ENCODE results near the gene PPP4R3A.
A peak's percentile ranks its signal among the peaks of the same experiment; 100 is the strongest.
"Not testable (repeated sequence)": the region's sequence is repeated elsewhere in the genome, so short reads cannot be mapped to it uniquely, and the experiment has no call there.

PPP4R3A gene

DNA sequence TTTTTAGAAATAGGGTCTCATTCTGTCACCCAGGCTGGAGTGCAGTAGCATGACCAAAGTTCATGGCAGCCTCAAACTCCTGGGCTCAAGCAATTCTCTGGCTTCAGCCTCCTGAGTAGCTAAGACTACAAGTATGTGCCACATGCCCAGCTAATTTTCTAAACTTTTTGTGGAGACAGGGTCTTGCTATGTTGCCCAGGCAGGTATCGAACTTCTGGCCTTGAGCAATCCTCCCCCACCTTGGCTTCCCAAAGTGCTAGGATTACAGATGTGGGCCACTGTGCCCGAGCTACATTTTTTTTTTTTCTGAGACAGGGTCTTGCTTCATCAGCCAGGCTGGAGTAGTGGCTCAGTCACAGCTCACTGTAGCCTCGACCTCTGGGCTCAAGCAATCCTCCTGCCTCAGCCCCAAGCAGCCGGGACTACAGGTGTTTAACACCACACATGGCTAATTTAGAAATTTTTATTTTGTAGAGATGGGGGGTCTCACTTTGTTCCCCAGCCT, 7.1 kb downstream of the PPP4R3A start:
- DNase-seq (ENCODE audit: low spot score): no peak

- no peak for DNase-seq (ENCODE audit: low spot score)
These were observed 7.9 kb downstream of the PPP4R3A start for GRCh38 chr14:91501951-91502930.

DNA sequence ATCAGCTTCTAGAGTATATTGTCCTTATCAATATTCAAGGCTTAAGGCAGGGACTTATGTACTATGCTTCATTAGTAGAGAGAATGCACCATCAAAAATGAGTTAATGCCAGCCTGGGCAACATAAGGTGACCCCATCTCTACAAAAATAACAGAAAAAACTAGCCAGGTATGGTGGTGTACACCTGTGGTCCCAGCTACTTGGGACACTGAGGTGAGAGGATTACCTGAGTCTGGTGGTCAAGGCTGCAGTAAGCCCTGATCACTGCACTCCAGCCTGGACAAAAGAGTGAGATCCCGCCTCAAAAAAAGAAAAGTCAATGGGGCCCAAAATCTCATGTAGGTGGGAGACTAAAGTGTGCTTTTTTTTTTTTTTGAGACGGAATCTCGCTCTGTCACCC, 8.8 kb downstream of the PPP4R3A start:
- no peak for DNase-seq (ENCODE audit: low spot score)

DNA sequence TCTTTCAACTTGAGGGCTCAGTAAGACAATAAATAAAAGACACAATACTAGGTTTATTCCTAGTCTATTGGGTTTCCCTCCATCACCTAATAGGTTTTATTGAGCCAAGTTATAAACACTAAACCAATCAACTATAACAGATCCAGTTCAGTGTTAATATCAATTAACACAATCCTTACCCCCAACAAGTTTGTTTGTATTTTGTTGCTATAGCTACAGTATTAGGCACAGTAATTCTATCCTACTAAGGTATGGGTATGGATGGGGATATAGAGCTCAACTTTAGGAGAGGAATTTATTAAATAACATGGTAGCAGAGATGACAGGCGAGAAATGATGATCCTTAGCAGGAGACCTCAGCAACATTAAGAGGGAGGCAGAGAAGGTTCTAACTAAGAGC, 13.3 kb downstream of the PPP4R3A start:
- peak; percentile 10 for DNase-seq (ENCODE audit: low spot score)

- not testable (repeated sequence) for DNase-seq (ENCODE audit: low spot score)
These were observed 15.6 kb downstream of the PPP4R3A start for GRCh38 chr14:91494392-91495065.

- no peak for DNase-seq (ENCODE audit: low spot score)
These were observed 16.9 kb downstream of the PPP4R3A start for GRCh38 chr14:91493169-91493568.

DNA sequence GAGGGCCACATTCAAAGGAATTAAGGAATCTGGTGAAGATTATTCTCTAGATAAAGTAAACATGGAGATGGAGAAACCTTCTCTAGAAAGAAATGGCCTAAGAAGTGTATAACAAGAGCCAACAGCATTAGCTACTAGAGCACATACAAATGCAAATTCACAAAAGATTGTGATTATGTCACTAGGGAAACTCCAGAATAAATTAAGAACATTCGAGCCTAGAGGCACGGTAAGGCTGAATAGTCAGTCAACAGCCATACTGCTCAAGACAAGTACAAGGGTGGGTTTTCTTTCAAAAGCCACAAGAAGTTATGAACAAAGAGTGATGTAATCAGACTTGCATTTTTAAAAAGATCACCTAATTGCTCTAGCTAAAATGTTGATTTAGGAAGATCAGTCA, 25.4 kb downstream of the PPP4R3A start:
- DNase-seq (ENCODE audit: low spot score): no peak

DNA sequence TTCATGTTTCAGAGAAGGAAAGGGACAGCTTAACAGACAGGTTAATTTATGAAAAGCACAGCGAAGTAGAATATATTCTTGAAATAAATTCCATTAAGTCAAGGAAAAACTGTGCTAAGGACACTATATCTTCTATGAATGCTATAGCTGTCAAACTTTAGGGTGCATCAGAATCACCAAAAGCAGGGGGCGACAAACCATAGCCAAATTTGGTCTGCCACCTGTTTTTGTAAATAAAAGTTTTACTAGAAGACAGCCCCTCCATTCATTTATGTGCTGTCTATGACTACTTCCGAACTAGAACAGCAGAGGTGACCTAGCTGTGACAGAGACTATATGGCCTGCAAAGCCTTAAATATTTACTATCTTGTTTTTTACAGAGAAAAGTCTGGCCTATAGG, 25.9 kb downstream of the PPP4R3A start:
- DNase-seq (ENCODE audit: low spot score): no peak

DNA sequence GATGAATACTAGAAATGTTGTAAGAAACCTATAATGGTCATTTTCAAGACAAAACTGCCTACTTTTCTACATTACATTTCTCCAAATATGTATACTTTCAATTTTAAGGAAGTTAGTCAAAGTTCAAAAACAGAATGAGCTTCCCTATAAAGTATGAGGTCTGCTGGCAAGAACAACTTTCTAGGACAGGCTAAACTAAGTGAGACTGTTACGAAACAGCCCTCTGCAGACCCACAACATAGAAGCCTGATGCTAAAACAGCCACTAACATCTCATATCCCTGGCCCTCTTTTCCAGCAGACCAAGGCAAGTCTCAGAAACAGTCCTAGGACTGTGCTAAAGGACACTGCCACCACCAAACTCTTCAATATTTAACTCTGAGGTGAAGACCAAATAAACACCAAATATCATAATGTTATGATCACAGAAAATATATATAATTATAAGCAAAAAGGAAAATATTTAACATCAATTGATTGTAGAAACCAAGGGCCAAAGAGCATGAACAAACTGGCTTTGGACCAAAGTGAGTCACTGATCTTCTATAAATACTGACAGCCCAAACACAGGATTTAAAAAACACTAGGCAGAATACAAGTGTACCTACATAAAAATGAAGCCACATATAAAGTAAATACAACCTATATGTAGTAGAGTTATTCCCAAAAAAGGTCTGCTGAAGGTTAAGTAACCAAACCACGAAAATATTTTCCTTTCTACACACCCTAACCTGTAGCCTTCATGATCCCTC, 27.7 kb downstream of the PPP4R3A start:
- no peak for DNase-seq (ENCODE audit: low spot score)

DNA sequence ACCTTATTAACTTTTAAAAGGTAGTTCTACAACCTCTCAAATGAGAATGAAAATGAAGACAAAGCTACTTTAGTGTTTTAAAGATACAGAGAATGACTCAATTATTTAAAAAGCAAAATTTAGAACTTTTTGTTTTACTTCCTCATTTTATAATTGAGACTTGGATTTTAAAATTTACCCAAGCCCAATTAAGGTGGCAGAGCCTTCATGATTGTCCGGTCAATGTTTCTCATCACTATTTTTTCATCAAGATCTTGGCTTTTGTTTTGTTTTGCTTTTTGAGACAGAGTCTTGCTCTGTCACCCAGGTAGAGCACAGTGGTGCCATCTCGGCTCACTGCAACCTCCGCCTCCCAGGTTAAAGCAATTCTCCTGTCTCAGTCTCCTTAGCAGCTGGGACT, 32.7 kb downstream of the PPP4R3A start:
- DNase-seq (ENCODE audit: low spot score): no peak

- no peak for DNase-seq (ENCODE audit: low spot score)
These were observed 37.1 kb downstream of the PPP4R3A start for GRCh38 chr14:91473046-91473445.

DNA sequence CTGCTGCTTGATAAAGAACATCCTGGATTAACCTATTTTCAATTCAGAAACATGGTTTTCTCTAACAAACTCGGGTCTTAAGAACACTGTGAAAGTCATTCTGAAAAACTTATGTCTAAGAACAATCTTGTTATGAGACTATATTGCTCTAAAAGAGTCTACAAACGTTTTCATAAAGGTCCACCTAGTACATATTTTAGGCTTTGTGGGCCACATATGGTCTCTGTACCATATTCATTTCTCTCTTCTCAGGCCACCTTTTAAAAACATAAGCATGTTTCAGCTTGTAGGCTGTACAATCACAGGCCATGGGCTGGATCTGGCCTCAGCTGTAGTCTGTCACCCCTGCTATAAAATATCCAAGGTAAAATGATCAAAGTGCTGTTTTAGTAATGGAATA, 39.9 kb downstream of the PPP4R3A start:
- no peak for DNase-seq (ENCODE audit: low spot score)

GRCh38 chr14:91466192-91466591, 43.9 kb downstream of the PPP4R3A start:
- DNase-seq (ENCODE audit: low spot score): no peak

DNA sequence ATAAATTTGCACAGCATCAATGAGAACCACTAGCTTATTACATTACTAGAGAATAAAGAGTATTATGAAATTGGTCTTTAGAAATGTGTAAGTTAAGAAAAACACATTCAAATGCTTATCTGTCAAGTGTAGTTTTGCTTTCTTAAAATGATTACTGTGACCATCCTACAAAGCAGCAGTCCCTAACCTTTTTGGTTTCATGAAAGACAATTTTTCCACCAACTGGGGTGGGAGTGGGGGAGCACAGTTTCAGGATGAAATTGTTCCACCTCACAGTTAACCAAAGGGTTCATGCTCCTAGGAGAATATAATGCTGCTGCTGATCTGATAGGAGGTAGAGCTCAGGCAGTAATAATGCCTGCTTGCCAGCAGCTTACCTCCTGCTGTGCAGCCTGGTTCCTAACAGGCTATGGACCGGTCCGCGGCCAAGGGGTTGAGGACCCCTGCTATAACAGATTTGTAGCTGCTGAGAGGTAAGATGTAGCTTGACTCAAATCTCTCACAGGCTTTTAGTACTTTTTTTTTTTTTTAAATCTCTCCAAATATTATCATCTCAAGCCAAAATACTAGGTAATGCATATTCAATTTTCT, 45.4 kb downstream of the PPP4R3A start:
- no peak for DNase-seq (ENCODE audit: low spot score)

- no peak for DNase-seq (ENCODE audit: low spot score)
These were observed 51.5 kb downstream of the PPP4R3A start for GRCh38 chr14:91458612-91459011.

DNA sequence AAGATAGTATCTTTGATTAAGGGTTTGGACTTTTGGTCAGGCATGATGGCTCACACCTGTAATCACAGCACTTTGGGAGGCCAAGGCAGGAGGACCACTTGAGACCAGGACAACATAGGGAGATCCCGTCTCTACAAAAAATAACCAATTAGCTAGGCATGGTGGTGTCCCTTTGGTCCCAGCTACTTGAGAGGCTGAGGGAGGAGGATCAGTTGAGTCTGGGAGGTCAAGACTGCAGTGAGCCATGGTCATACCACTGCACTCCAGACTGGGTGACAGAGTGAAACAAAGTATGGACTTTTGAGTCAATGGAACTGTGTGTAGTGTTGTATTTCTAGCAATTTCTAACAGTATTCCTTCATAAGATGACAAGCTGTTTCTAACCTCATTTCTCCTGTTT, 53.8 kb downstream of the PPP4R3A start:
- no peak for DNase-seq (ENCODE audit: low spot score)

- no peak for DNase-seq (ENCODE audit: low spot score)
These were observed 55.5 kb downstream of the PPP4R3A start for GRCh38 chr14:91454580-91454979.

DNA sequence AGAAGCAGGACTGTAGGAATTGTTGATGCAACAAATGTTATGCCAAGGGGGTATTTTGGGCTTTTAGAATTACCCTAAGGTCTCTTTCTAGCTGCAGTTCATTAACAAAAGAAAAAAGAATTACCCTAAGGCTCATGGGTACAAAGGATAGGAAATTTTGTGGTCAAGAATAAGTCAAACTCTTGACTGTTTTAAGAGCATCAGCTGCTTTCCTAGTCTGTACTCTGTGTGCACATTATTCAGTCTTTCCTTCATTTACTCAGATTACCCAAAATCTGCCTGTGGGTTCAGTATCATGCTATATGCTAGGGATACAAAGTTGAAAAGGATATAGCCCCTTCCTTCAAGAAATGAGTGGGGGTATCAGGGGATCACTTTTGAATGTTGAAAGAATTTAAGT, 56.0 kb downstream of the PPP4R3A start:
- no peak for DNase-seq (ENCODE audit: low spot score)

- no peak for DNase-seq (ENCODE audit: low spot score)
These were observed 56.4 kb downstream of the PPP4R3A start for GRCh38 chr14:91453744-91454143.

GRCh38 chr14:91444335-91445020, 65.6 kb downstream of the PPP4R3A start:
- DNase-seq (ENCODE audit: low spot score): no peak

- no peak for DNase-seq (ENCODE audit: low spot score)
These were observed 70.8 kb downstream of the PPP4R3A start for GRCh38 chr14:91439345-91439744.
